HUDEP-2 (cell line): ENCODE results near the gene ZNF638.
A peak's percentile ranks its signal among the peaks of the same experiment; 100 is the strongest.
"Not testable (repeated sequence)": the region's sequence is repeated elsewhere in the genome, so short reads cannot be mapped to it uniquely, and the experiment has no call there.

Experiments
- DNase-seq, 76 experiments: peaks; one replicate each; lab custom pipeline; 2025; ENCODE audit not compliant: unreplicated experiment in 76 of 76; lab: John Stamatoyannopoulos, UW

ZNF638 gene, protein sequence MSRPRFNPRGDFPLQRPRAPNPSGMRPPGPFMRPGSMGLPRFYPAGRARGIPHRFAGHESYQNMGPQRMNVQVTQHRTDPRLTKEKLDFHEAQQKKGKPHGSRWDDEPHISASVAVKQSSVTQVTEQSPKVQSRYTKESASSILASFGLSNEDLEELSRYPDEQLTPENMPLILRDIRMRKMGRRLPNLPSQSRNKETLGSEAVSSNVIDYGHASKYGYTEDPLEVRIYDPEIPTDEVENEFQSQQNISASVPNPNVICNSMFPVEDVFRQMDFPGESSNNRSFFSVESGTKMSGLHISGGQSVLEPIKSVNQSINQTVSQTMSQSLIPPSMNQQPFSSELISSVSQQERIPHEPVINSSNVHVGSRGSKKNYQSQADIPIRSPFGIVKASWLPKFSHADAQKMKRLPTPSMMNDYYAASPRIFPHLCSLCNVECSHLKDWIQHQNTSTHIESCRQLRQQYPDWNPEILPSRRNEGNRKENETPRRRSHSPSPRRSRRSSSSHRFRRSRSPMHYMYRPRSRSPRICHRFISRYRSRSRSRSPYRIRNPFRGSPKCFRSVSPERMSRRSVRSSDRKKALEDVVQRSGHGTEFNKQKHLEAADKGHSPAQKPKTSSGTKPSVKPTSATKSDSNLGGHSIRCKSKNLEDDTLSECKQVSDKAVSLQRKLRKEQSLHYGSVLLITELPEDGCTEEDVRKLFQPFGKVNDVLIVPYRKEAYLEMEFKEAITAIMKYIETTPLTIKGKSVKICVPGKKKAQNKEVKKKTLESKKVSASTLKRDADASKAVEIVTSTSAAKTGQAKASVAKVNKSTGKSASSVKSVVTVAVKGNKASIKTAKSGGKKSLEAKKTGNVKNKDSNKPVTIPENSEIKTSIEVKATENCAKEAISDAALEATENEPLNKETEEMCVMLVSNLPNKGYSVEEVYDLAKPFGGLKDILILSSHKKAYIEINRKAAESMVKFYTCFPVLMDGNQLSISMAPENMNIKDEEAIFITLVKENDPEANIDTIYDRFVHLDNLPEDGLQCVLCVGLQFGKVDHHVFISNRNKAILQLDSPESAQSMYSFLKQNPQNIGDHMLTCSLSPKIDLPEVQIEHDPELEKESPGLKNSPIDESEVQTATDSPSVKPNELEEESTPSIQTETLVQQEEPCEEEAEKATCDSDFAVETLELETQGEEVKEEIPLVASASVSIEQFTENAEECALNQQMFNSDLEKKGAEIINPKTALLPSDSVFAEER (N-terminal part only)

DNA sequence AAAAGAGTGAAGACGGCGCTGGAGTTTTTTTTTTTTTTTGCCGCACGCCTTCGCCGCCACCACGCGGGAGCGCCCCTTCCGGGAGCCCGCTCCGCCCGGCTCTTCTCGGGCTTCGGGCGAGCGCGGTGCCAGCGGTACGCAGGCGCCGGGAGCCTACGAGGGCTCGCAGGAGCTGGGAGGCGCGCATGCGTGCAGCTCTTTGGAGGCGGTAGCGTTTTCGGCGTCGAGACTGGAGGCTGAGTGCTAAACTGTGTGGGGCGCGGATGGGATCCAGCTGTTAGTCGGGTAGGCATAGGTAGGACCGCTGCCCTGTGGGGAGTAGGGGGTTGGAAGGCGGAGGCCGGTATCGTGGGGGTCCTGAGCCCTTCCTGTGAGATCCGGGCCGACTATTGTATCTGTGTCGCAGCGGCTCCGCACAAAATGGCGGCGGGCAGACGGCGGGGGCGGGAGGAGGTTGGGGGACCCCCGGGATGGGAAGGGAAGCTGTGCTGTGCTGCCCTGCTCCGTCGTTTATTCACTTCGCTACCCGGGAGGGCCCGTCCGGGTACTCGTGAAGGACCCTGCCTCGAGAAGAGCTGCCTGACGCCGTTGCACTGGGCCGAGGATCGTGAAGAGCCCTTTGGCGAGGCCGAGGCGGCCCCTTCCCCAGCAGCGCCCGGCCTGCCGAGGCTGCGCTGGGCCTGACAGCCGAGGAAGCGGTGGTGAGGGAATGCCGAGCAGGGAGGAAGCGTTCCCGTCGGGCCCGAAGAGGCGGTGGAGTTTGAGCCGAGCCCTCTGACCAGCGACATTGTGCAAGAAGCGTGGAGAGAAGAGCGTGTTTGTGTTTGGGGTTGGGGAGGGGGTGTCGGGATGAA, at the start of gene ZNF638:
Gene ZNF638 (plus strand): TSS at position 202 of the 854 bp plus-strand sequence. CDS start 17,173 bp downstream, outside the sequence.
- peak; percentile 23 to 90 (median 80) for DNase-seq

DNA sequence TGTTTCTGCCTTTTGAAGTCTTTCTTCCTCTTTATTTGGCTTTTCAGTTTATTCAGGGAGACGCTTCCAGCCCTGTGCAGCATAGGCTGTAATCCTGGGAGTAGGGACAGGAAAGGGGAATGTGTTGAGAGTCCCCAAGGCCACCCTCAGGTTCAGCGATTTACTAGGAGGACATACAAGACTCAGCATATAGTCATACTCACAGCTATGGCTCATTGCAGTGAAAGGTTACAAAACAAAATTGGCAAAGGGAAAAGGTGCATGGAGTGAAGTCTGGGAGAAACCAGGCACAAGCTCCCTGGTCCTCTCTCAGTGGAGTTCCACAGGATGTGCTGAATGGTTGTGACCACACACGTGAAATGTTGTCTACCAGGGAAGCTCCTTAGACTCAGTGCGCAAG, 49.6 kb upstream of the ZNF638 start:
- DNase-seq: no peak

DNA sequence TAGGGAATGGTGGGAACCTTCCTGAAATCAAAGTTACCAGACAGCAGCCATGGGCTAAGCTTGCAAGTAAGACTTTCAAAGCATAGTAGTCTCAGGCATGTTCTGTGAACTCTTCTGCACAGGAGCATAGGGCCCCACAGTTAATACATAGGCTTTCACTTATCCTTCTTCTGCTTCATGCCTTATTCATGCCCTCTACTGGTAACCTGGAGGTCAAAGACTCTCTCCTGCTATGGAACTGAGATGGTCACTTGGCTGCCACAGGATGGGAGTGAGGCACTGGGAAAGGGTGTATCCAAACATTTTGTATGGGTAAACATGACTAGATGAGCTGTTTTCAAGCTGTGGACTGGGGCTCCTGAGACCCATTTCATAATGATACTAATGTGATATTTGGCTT, 49.1 kb upstream of the ZNF638 start:
- DNase-seq: peak in 22 of 76 experiments; percentile 4 to 46 (median 21)

DNA sequence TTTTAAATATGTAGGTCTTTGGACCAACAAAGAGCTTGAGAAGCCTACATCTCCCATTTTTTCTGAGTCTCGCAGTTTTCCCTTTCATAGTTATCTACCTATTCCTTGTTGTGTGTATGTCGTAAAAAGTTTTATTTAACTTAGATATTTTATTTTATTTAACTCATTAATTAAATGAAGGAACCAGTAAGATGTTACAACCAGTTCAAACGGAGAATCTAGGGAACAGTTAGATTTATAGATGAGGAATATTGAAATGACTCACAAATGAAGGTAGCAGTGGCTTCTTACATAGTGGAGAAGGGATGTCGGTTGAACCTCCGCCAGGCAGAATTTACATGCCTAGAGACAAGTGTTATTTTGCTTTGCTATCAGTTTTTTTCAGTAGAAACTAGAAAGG, 48.5 kb upstream of the ZNF638 start:
- DNase-seq: no peak

DNA sequence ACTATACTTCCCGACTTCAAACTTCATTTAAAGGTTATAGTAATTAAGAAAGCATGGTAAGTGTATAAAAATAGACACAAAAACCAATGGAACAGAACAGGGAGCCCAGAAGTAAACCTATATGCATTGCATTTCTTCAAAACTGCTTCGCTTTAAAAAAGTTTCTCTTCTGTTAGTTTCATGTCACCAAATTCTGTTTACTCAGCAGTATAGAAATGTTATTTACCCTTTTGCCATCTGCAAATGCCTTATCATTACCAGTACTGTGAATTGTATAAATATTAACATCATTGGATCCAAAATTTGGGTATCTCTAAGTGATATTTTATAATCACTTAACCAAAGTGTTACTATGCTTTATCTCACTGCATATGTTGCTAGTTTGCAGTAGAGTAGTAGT, 45.9 kb upstream of the ZNF638 start:
- no peak for DNase-seq

DNA sequence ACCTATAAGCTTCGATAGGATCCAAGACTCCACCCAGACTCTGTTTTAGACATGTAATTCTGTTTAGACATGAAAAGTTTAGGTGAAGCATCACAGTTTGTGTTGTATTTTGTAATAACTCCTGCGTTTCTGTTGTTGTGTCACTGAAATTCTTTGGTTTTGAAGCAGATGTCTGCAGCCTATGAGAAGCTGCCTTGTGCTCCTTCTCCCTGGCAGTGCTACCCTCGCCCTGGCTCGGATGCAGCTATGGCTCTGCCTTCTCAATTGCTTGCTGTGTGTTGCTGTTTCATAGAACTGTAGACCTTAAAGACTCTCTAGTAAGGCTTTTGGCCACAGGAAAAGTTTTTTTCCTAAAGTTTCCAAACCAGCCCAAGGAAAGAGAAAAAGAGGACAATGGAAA, 40.2 kb upstream of the ZNF638 start:
- DNase-seq: no peak

DNA sequence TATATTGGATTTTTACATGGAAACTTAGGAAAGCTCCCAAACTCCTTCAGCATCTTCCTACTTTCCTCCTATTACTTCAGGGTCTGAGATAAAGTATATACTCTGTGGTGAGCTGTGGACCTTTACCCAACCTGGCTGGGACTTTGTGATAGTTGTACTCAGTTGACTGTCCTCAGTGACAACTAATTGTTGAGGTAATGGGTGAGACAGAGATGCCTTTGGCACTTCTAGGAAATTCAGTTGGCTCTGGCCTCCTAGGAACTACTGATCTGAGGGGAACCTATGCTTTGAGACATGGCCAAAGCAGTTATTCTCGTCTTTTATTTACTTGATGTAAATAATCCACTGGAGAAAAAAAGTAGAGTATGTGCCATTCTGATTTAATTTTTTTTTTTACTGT, 39.4 kb upstream of the ZNF638 start:
- no peak for DNase-seq

DNA sequence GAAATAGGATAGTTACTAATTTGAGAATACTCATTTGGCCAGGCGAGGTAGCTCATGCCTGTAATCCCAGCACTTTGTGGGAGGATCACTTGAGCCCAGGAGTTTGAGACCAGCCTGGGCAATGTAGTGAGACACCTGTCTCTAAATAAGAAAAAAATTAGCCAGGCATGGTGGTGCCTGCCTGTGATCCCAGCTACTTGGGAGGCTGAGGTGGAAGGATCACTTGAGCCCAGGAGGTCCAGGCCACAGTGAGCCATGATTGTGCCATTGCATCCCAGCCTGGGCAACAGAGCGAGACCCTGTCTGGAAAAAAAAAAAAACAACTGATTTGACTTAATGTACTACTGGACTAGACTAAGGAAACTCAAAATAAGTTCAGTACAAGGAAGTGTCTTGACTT, 32.7 kb upstream of the ZNF638 start:
- no peak for DNase-seq

DNA sequence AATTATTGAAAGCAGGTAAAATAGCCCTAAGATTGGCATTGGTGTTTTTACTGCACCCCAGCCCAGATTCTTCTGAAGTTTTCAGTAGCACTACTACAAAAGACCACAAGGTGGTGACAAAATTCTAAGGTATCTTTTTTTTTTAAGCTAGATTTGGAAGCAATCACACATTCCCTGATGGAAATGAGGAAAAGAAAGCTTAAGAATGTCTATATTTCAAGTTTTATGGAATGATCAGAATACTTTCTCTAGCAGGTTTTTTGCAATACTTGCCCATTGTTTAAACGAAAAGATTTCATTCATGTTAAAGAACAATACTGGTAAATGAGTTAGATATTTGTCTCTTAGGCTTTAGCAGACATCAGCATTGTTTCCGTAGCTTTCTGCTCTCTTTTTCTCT, 32.1 kb upstream of the ZNF638 start:
- peak in 9 of 76 experiments; percentile 1 to 31 (median 5) for DNase-seq

DNA sequence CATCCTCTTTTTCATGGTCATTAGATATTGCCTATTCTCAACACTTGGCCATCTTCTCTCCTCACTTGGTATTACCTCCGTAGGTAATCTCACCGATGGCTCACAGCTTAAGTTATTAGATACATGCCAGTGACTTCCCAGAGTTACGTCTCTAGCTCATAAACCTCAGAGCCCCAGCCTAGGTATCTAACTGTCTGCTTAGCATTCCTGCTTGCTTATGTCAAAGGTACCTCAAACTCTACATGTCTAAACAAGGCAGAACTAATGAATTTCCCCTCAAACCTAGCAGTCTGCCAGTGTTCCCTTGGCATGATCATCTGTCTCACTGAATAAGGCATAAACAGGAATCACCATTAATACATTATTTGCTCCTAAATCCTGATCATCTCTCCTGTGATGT, 27.7 kb upstream of the ZNF638 start:
- no peak for DNase-seq

DNA sequence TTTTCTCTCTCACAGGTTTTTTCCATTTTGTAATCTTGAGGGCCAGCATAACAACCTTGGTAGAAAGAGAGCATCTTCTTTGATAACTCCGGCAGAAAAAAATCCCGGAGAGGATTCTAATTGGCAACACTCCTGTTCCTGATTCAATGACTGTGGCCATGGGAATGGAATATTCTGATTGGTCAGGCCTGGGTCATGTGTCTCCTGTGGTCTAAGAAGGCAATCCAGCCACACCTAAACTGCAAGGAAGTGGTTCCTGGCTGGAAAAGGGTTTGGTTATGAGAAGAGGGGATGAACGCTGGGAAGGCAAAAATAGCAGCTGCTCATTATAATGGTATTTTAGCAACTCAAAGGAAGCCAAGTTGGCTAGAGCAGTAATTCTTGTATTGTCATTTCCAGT, 24.8 kb upstream of the ZNF638 start:
- DNase-seq: no peak

DNA sequence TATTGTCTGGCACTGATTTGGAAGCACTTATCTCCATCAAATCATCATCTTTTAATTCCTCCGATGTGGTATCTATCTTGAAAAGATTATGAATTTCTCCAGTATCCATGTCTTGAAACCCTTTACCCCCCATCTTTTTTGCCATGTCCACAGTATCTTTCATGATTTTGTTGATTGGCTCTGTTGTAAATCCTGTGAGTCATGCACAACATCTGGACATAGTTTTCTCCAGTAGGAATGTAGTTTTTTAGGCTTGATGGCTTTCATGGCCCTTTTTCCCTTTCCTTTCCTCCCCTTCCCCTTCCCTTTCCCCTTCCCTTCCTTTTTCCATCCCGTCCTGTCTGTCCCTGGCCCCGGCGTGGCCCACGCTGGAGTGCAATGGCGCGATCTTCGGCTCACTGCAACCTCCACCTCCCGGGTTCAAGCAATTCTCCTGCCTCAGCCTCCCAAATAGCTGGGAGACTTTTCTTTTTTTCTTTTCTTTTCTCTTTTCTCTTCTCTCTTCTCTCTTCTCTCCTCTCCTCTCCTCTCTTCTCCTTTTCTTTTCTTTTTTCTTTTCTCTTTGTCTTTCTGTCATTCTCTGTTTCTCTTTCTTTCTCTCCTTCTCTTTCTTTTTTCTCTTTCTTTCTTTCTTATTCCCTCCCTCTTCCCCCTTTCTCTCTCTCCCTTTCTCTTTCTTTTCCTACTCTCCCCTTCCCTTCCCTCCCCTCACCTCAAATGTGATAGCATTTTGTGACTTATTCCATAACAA, 18.4 kb upstream of the ZNF638 start:
- DNase-seq: no peak

DNA sequence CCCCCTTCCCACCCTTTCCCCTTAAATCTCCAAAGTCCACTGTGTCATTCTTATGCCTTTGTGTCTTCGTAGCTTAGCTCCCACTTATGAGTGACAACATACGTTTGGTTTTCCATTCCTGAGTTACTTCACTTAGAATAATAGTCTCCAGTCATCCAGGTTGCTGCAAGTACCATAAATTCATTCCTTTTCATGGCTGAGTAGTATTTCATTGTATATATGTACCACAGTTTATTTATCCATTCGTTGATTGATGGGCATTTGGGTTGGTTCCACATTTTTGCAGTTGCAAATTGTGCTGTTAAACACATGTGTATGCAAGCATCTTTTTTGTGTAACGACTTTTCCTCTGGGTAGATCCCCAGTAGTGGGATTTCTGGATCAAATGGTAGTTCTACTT, 14.5 kb upstream of the ZNF638 start:
- no peak for DNase-seq

DNA sequence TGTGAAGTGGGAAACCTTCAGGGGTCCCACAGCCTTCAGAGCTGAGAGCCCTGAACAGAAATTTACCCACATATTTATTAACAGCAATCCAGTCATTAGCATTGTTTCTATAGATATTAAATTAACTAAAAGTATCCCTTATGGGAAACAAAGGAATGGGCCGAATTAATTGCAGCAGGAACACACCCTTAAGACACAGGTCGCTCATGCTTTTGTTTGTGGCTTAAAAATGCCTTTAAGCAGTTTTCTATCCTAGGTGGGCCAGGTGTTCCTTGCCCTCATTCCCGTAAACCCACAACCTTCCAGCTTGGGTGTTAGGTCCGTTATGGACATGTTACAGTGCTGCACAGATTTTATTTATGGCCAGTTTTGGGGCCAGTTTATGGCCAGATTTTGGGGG, 13.7 kb upstream of the ZNF638 start:
- not testable (repeated sequence) for DNase-seq

DNA sequence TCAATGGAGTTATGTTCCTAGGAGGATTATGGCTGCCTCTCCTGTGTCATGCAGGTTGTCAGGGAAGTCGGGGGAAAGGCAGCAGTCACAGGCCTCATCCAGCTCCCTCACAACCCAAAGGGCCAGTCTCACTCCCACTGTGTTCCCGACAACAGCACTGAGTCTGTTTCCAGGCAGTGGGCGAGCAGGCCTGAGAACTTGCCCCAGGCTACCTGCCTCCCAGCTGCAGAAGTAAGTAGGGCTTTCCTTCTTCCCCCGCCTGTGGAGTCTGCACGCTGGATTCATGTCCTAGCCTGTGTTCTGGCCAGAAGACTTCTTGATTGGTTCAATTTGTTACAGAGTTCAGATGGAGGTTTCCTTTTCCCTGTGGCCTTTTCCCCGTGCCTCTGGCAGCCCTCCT, 8.2 kb upstream of the ZNF638 start:
- no peak for DNase-seq

DNA sequence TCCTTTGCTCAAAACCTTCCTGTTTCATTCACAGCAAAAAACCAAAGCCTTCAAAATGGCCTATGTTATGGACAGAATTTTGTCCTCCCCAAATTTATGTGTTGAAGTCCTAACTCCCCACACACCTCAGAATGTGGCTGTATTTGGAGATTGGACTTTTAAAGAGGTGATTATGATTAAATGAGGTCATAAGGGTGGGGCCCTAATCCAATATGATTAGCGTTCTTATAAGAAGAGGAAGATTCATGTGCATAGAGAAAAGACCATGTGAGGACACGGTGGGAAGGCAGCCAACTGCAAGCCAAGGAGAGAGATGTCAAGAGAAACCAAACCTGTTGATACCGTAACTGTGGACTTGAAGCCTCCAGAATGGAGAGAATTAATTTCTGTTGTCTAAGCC, 4.6 kb upstream of the ZNF638 start:
- DNase-seq: no peak

DNA sequence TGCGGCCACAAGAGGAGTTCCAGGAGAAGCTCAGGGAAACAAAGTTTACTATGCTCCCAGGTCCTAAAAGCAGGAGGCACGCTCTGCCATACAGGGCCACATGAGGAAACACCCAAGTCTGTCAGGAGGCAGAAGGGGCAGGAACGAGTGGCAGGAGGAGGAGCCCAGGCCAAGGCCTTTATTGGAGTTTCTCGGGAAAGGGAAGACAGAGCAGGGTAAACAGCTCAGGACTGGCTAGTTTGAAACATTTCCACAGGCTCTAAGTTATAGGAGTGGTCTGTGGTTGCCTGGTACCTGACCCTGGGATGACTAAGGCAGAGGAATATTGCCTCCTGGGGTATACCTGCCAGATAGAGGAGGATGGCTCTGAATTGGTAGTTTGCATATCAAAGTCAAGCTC, 3.7 kb upstream of the ZNF638 start:
- no peak for DNase-seq

DNA sequence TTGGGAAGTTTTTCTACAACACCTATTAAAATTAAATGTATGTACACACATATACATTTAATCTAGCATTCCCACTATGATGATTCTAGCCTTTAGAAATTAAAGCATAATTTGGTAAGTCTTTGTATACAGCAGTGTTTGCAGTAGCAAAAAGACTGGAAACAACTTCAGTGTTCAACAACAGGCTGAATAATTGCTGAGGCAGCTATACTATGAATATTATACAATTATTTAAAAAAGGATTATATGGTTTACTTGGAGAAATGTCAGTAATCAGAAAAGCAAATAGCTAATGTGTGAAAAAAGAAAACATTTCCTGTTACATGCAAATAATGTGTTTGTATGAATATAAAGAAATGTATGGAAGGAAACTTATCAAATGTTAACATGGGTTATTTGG, 1.4 kb upstream of the ZNF638 start:
- no peak for DNase-seq

DNA sequence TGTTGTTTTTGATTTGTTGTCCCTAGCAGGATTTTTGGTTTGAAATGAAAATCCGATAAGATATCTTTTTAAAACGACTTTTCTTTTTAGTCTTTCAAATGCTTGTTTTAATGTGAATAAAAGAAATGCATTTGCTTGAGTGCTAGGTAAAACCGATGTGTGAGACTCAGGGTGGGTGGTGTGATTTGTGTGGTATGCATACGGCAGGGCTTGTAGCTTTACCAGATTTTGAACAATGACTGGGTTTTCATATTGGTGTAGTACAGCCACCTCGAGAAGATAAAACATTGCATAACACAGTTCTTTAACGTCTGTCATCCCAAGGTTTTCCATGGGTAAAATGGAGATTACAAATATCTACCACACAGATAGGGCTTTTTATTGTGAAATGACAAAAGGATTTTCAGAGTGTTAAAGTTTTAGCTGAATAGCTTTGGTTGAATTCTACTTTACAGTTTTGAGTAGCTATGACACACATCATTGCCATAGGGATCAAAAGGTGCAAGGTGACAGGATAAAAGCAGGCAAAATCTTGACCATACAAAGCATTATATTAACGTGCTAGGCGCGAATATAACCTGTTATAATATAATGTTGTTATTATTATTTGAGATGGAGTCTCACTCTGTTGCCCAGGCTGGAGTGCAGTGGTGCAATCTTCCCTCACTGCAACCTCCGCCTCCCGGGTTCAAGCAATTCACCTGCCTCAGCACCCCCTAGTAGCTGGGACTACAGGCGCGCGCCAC, 824 bp upstream of the ZNF638 start:
- no peak for DNase-seq
